ENCODE data around the gene SALL3.

DNA sequence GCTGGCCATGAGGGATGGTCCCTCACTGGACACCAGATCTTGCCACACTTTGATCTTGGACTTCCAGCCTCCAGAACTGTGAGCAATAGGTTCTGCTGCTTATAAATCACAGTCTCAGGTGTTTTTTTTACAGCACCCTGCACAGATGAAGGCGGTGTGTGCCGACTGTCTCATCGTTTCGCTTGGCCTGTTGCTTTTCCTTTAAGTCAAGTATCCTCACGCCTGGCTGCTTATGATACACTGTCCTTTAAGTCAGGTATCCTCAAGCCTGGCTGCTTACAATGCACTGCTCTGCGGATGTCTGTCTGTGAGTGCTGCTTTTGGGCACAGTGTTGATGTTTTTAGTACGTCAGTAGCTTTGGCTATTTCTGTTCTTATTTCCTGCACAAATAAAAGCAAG is 40.3 kb downstream of the SALL3 start:
- no peak for TF ChIP-seq POLR2A (IDR thresholded peaks at IDR 0.05; ENCODE audit: low read depth, low read length)
- TF ChIP-seq TAF1 (IDR thresholded peaks at IDR 0.05; ENCODE audit: borderline replicate concordance, low read depth, low read length) = no peak

Measured in GM12892 (cell line).